Skeletal muscle satellite cell (primary cell): Measurements from ENCODE around the gene BORCS6.
"Not testable (repeated sequence)": the region's sequence is repeated elsewhere in the genome, so short reads cannot be mapped to it uniquely, and the experiment has no call there.

Experiments used
- H3K27me3 ChIP-seq: 2 replicates; pipeline ENCODE4 v1.7.0; 2013; ENCODE audit warnings: low read length; ENCODE audit not compliant: control insufficient read depth, insufficient read depth
- H3K36me3 ChIP-seq: 2 replicates; pipeline ENCODE4 v1.7.0; 2013; ENCODE audit warnings: mild to moderate bottlenecking, control low read depth, low read length; ENCODE audit not compliant: insufficient read depth
- H3K4me1 ChIP-seq: 2 replicates; pipeline ENCODE4 v1.7.0; 2013; ENCODE audit warnings: low read length; ENCODE audit not compliant: control insufficient read depth, insufficient read depth
- H3K4me2 ChIP-seq: 2 replicates; pipeline ENCODE4 v1.7.0; 2013; ENCODE audit warnings: mild to moderate bottlenecking, low read length
- H3K4me3 ChIP-seq: 2 replicates; pipeline ENCODE4 v1.7.0; 2013; ENCODE audit warnings: low read length
- H3K9ac ChIP-seq: 2 replicates; pipeline ENCODE4 v1.7.0; 2013; ENCODE audit warnings: mild to moderate bottlenecking, low read depth, low read length, moderate library complexity
- H3K9me3 ChIP-seq: replicated peaks from 2 replicates; pipeline ENCODE4 v1.7.0; 2013; ENCODE audit warnings: mild to moderate bottlenecking, control low read depth, low read length

The BORCS6 gene

GRCh38 chr17:8176998-8177731 lies 12.8 kb downstream of the BORCS6 start:
- H3K9ac ChIP-seq = peak overlapping the region; percentile 85
- no peaks in the 10 kb centered on the region for H3K9me3 ChIP-seq
- H3K4me3 ChIP-seq = peak overlapping the region; percentile 76
- H3K36me3 ChIP-seq = no peaks in the 10 kb centered on the region
- peak overlapping the region; percentile 86 for H3K4me2 ChIP-seq
- H3K4me1 ChIP-seq = peaks cover 23% of the 10 kb centered on the region
- no peaks in the 10 kb centered on the region for H3K27me3 ChIP-seq

GRCh38 chr17:8176197-8176940 lies 13.6 kb downstream of the BORCS6 start, which contains the start of gene TMEM107:
TSS of gene TMEM107 (minus strand) at chr17:8176380. CDS start at chr17:8176286, 94 bp downstream.
- Histone ChIP-seq H3K36me3 (no peaks in the 10 kb centered on the region), H3K4me3 (peak within 1 kb of the TSS; percentile 76), H3K4me1 (peaks cover 23% of the 10 kb centered on the region), H3K27me3 (no peaks in the 10 kb centered on the region), H3K9ac (peak within 1 kb of the TSS; percentile 85), H3K9me3 (no peaks in the 10 kb centered on the region), H3K4me2 (peak within 1 kb of the TSS; percentile 86)

GRCh38 chr17:8175795-8176196 lies 14.2 kb downstream of the BORCS6 start:
- H3K9ac ChIP-seq = peak overlapping the region; percentile 85
- H3K4me1 ChIP-seq = peaks cover 23% of the 10 kb centered on the region
- H3K4me3 ChIP-seq = peak overlapping the region; percentile 76
- H3K4me2 ChIP-seq = peak overlapping the region; percentile 86
- no peaks in the 10 kb centered on the region for H3K36me3 ChIP-seq
- H3K9me3 ChIP-seq = no peaks in the 10 kb centered on the region
- H3K27me3 ChIP-seq = no peaks in the 10 kb centered on the region

GRCh38 chr17:8173871-8174322 lies 16.1 kb downstream of the BORCS6 start:
- H3K4me3 ChIP-seq = peak overlapping the region; percentile 58
- H3K4me1 ChIP-seq = peaks cover 23% of the 10 kb centered on the region
- H3K9ac ChIP-seq = peak overlapping the region; percentile 82
- peak overlapping the region; percentile 81 for H3K4me2 ChIP-seq
- H3K27me3 ChIP-seq = no peaks in the 10 kb centered on the region
- H3K9me3 ChIP-seq = no peaks in the 10 kb centered on the region
- no peaks in the 10 kb centered on the region for H3K36me3 ChIP-seq

GRCh38 chr17:8173056-8173870 lies 16.7 kb downstream of the BORCS6 start:
- Histone ChIP-seq H3K4me1 (peaks cover 23% of the 10 kb centered on the region), H3K9ac (peak overlapping the region; percentile 82), H3K36me3 (no peaks in the 10 kb centered on the region), H3K4me3 (peak overlapping the region; percentile 58), H3K9me3 (no peaks in the 10 kb centered on the region), H3K27me3 (no peaks in the 10 kb centered on the region), H3K4me2 (peak overlapping the region; percentile 81)

- not testable (repeated sequence) for H3K36me3 ChIP-seq, H3K27me3 ChIP-seq, H3K4me2 ChIP-seq, H3K9me3 ChIP-seq, H3K9ac ChIP-seq, H3K4me3 ChIP-seq
- H3K4me1 ChIP-seq = peaks cover 16% of the 10 kb centered on the region
Observed at GRCh38 chr17:8170186-8170585, 19.8 kb downstream of the BORCS6 start.

GRCh38 chr17:8167526-8167925 lies 22.5 kb downstream of the BORCS6 start:
- no peak overlapping the region for H3K4me2 ChIP-seq
- H3K36me3 ChIP-seq = no peaks in the 10 kb centered on the region
- H3K4me3 ChIP-seq = no peak overlapping the region
- H3K9me3 ChIP-seq = no peaks in the 10 kb centered on the region
- no peaks in the 10 kb centered on the region for H3K27me3 ChIP-seq
- H3K4me1 ChIP-seq = peaks cover 26% of the 10 kb centered on the region
- H3K9ac ChIP-seq = no peak overlapping the region

- Histone ChIP-seq H3K9ac (no peak overlapping the region), H3K4me3 (no peak overlapping the region), H3K36me3 (no peaks in the 10 kb centered on the region), H3K9me3 (no peaks in the 10 kb centered on the region), H3K4me2 (no peak overlapping the region), H3K4me1 (peaks cover 29% of the 10 kb centered on the region), H3K27me3 (no peaks in the 10 kb centered on the region)
Observed at GRCh38 chr17:8166731-8167130, 23.2 kb downstream of the BORCS6 start.

GRCh38 chr17:8164815-8165131 lies 25.2 kb downstream of the BORCS6 start:
- Histone ChIP-seq H3K4me1 (peaks cover 41% of the 10 kb centered on the region), H3K36me3 (peaks cover 11% of the 10 kb centered on the region), H3K9me3 (no peaks in the 10 kb centered on the region), H3K27me3 (no peaks in the 10 kb centered on the region), H3K4me3 (peak overlapping the region; percentile 10), H3K9ac (peak overlapping the region; percentile 100), H3K4me2 (peak overlapping the region; percentile 67)

- Histone ChIP-seq H3K9ac (peak overlapping the region; percentile 100), H3K27me3 (no peaks in the 10 kb centered on the region), H3K9me3 (no peaks in the 10 kb centered on the region), H3K4me1 (peaks cover 41% of the 10 kb centered on the region), H3K4me3 (peak overlapping the region; percentile 10), H3K4me2 (peak overlapping the region; percentile 67), H3K36me3 (peaks cover 17% of the 10 kb centered on the region)
Observed at GRCh38 chr17:8163978-8164814, 25.8 kb downstream of the BORCS6 start.
